Measurements from ENCODE around the gene BATF3.
"Not testable (repeated sequence)": the region's sequence is repeated elsewhere in the genome, so short reads cannot be mapped to it uniquely, and the experiment has no call there.

Gene BATF3

DNA sequence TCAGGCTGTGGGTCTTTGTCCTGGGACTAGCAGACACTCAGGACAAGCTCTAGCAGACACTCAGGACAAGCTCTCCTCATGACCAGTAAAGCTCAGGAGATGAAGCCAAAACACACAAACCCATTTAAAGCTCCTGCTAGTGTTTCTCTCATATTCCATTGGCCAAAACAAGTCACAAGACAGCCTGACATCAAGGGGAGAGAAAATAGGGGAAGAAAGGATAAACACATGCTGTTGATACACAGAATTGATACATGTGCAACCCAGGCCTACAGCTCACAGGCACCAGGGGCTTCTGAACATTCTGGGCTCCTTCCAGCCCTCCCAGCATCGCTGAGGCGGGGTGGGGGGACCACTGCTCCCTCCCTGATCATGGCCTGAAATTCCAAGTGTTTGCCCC is 55.8 kb downstream of the BATF3 start:
- Mint-ChIP-seq H3K4me1 (peaks cover 10% of the 10 kb centered on the region), H3K27ac (no peak overlapping the region), H3K9me3 (peaks cover 10% of the 10 kb centered on the region), H3K4me3 (no peak overlapping the region), H3K27me3 (ENCODE audit: low read depth, poor library complexity) (peaks cover 30% of the 10 kb centered on the region), H3K36me3 (ENCODE audit: low read depth) (no peaks in the 10 kb centered on the region)
- DNase-seq: no peak
- TF ChIP-seq, protein P1, sequence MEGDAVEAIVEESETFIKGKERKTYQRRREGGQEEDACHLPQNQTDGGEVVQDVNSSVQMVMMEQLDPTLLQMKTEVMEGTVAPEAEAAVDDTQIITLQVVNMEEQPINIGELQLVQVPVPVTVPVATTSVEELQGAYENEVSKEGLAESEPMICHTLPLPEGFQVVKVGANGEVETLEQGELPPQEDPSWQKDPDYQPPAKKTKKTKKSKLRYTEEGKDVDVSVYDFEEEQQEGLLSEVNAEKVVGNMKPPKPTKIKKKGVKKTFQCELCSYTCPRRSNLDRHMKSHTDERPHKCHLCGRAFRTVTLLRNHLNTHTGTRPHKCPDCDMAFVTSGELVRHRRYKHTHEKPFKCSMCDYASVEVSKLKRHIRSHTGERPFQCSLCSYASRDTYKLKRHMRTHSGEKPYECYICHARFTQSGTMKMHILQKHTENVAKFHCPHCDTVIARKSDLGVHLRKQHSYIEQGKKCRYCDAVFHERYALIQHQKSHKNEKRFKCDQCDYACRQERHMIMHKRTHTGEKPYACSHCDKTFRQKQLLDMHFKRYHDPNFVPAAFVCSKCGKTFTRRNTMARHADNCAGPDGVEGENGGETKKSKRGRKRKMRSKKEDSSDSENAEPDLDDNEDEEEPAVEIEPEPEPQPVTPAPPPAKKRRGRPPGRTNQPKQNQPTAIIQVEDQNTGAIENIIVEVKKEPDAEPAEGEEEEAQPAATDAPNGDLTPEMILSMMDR (IDR thresholded peaks at IDR 0.05): no peak

DNA sequence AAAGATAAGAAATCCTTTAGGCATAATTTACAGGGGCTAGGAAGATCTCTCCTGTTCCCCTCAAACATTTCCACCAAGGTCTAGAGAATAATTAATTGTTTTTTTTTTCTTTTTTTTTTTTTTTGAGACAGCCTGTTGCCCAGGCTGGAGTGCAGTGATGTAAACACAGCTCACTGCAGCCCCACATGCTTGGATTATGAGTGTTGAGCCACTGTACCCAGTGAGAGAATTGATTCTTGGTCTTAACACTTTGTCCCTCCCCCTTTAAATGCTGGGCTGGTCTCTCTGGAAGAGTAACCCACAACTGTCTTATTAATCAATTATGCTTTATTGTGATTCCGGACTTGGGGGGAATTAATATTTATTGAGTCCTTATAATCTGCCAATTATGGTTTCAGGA is 57.7 kb downstream of the BATF3 start:
- Mint-ChIP-seq H3K4me3 (no peak overlapping the region), H3K9me3 (peaks cover 10% of the 10 kb centered on the region), H3K4me1 (peaks cover 10% of the 10 kb centered on the region), H3K27me3 (ENCODE audit: low read depth, poor library complexity) (peaks cover 38% of the 10 kb centered on the region), H3K36me3 (ENCODE audit: low read depth) (no peaks in the 10 kb centered on the region), H3K27ac (no peak overlapping the region)
- TF ChIP-seq, protein P1 (IDR thresholded peaks at IDR 0.05): no peak
- DNase-seq: no peak

DNA sequence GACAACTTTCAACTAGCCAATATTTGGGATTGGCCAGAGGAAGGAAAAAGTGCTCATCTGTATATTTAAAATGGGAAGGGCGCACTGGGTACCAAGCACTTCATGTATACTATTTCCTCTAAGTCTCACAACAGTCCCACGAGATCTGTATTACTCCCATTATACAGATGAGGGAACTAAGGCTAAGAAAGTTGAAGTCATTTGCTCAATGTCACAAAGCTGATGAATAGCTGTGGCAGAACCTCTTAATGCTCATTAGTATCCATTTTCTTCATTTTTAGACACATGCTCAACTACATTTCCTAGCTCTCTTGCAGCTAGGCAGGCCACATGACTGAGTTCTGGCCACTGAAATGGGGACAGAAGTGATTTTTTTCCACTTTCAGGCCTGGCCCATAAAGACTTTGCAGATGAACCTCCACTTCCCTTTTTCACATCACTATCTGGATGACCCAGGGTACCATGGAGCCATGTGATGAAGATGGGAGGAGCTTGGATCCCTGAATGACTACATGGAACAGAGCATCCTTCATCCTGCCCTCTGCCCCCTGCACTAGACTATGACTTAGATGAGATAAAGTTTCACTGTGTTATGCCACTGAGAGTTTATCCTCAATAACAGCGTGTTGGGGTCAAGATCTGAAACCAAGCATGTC is 59.3 kb downstream of the BATF3 start:
- no peak for DNase-seq
- TF ChIP-seq, protein P1 (IDR thresholded peaks at IDR 0.05): no peak
- Mint-ChIP-seq H3K4me3 (no peak overlapping the region), H3K36me3 (ENCODE audit: low read depth) (no peaks in the 10 kb centered on the region), H3K4me1 (peaks cover 3% of the 10 kb centered on the region), H3K27me3 (ENCODE audit: low read depth, poor library complexity) (peaks cover 38% of the 10 kb centered on the region), H3K9me3 (peaks cover 10% of the 10 kb centered on the region), H3K27ac (no peak overlapping the region)

DNA sequence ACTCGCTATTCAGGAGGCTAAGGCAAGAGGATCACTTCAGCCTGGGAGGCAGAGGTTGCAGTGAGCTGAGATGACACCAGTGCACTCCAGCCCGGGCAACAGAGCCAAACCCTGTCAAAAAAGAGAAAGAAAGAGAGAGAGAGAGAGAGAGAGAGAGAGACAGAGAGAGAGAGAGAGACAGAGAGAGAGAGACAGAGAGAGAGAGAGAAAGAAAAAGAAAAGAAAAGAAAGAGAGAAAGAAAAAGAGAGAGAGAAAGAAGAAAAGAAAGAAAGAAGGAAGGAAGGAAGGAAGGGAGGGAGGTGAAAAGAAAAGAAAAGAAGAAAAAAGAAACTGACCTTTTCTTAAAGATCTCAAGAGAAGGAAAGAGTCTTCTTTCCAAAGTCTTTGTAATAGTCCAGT is 60.1 kb downstream of the BATF3 start:
- H3K9me3 Mint-ChIP-seq: peaks cover 16% of the 10 kb centered on the region
- H3K4me1 Mint-ChIP-seq; H3K27ac Mint-ChIP-seq; H3K36me3 Mint-ChIP-seq (ENCODE audit: low read depth); DNase-seq; H3K4me3 Mint-ChIP-seq: not testable (repeated sequence)
- peaks cover 30% of the 10 kb centered on the region for H3K27me3 Mint-ChIP-seq (ENCODE audit: low read depth, poor library complexity)

DNA sequence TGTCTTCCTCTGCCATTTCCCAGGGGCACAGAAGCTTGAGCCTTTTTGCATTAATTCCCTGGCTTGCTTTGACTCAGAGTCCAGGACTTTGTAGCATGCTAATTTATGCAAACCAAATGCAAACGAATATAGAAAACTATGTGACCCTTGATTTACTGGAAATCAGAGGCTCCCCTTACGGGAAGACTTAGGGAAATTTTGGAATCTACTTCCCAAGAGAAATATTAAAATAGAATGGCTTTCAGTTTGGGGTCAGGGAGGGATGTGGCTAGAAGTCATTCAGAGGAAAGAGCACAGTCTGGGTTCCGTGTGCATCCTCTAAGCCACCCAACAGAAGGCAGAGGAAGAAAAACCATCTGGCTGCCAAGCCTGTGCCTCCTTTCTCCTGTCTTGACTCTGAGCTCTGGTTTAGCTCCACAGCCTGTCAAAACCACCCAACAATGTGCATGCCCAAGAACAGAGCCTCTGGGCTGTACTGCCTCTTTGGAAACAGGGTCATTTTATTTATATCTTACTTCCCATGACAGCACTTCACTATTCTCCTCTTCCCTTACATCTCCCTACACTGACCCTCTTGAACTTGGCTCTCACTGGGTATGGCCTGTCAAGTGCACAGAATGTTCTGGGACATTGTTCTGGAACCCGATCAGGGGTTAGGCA is 61.0 kb downstream of the BATF3 start:
- no peaks in the 10 kb centered on the region for H3K36me3 Mint-ChIP-seq (ENCODE audit: low read depth)
- TF ChIP-seq, protein P1 (IDR thresholded peaks at IDR 0.05): no peak
- H3K27me3 Mint-ChIP-seq (ENCODE audit: low read depth, poor library complexity): peaks cover 26% of the 10 kb centered on the region
- H3K27ac Mint-ChIP-seq: no peak overlapping the region
- no peak overlapping the region for H3K4me3 Mint-ChIP-seq
- DNase-seq: no peak
- no peaks in the 10 kb centered on the region for H3K4me1 Mint-ChIP-seq
- H3K9me3 Mint-ChIP-seq: peaks cover 20% of the 10 kb centered on the region

DNA sequence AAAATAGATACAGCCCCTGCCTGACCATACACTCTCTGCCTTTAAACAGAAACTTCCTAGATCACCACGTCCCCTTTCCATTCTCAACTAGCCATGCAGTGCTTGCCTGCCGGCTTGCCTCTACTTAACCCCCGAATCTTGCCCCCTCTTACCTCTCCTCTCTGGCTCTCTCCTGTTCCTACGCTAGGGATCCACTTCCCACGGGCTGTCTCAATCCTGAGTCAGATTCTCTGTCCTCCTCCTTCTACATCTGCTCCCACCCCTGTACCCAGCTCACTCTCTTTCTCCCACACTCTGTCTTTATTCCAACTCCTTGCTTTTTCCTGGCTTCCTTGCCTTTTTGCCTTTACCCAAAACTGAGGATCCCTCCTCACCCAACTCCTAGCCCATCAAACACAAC is 61.7 kb downstream of the BATF3 start:
- H3K4me3 Mint-ChIP-seq: no peak overlapping the region
- peaks cover 26% of the 10 kb centered on the region for H3K27me3 Mint-ChIP-seq (ENCODE audit: low read depth, poor library complexity)
- H3K27ac Mint-ChIP-seq: no peak overlapping the region
- no peaks in the 10 kb centered on the region for H3K36me3 Mint-ChIP-seq (ENCODE audit: low read depth)
- TF ChIP-seq, protein P1 (IDR thresholded peaks at IDR 0.05): no peak
- peaks cover 20% of the 10 kb centered on the region for H3K9me3 Mint-ChIP-seq
- no peak for DNase-seq
- H3K4me1 Mint-ChIP-seq: no peaks in the 10 kb centered on the region

All from nephron progenitor cell (in vitro differentiated cells).